HUES64 (cell line): ENCODE results near the gene FBXL20.

Experiments
- H3K27ac ChIP-seq: 2 replicates; pipeline ENCODE4 v1.7.0; 2013; ENCODE audit warnings: low read depth, low read length, inconsistent platforms
- H3K27me3 ChIP-seq: 2 replicates; pipeline ENCODE4 v1.6.1; 2013; ENCODE audit warnings: mild to moderate bottlenecking, low read length; ENCODE audit not compliant: insufficient read depth
- H3K36me3 ChIP-seq: 2 replicates; pipeline ENCODE4 v1.6.1; 2013; ENCODE audit warnings: mild to moderate bottlenecking, low read length; ENCODE audit not compliant: insufficient read depth
- H3K4me1 ChIP-seq: 2 replicates; pipeline ENCODE4 v1.6.1; 2013; ENCODE audit warnings: mild to moderate bottlenecking, low read length, moderate library complexity; ENCODE audit not compliant: insufficient read depth
- H3K4me3 ChIP-seq: 2 replicates; pipeline ENCODE4 v1.5.1; 2013; ENCODE audit warnings: mild to moderate bottlenecking, low read length, moderate library complexity
- H3K9ac ChIP-seq: 2 replicates; pipeline ENCODE4 v1.6.1; 2013; ENCODE audit warnings: mild to moderate bottlenecking, low read depth, low read length
- H3K9me3 ChIP-seq: 2 replicates; pipeline ENCODE4 v1.6.1; 2013; ENCODE audit warnings: low read depth, low read length; ENCODE audit not compliant: insufficient read depth
- WGBS: fragments of 150-250, 120-280 bp; methylation state at CpG from one replicate; pipeline ENCODE4 v1.1.7; 2013; ENCODE audit warnings: missing lambda C conversion rate; 5-methylcytosine and 5-hydroxymethylcytosine counted together

The FBXL20 gene

DNA sequence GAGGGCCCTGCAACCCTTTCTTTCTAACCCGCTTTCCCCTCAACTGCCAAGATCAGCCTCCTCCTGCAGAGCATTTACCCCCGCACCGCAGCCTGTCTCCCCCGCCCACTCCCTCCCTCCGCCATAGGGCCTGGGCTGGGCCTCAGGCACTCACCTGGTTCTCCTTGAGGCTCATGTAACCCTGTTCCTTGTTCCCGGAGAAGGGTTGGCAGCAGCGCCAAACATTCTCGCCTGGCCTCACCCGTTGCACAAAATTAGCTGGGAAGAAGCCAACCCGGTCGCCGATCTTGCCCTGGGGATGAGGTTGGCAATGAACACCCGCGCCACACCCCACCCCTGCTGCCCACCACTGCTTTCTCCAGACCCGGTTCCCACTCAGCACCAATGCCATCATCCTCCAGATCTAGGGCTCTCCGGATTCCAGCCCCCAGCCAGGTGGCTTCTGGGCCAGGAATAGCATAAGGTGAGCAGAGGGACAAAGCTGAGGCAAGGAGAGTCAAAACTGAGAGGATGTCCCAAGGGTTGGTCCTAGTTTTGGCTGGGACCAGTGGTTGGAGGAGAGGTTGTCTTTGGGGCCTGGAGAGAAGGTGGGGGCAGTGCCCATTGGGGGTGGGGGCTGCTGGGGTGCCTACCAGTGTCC is 188.5 kb downstream of the FBXL20 start:
- WGBS = 66% methylated on average over 16 of the region's 16 CpGs

DNA sequence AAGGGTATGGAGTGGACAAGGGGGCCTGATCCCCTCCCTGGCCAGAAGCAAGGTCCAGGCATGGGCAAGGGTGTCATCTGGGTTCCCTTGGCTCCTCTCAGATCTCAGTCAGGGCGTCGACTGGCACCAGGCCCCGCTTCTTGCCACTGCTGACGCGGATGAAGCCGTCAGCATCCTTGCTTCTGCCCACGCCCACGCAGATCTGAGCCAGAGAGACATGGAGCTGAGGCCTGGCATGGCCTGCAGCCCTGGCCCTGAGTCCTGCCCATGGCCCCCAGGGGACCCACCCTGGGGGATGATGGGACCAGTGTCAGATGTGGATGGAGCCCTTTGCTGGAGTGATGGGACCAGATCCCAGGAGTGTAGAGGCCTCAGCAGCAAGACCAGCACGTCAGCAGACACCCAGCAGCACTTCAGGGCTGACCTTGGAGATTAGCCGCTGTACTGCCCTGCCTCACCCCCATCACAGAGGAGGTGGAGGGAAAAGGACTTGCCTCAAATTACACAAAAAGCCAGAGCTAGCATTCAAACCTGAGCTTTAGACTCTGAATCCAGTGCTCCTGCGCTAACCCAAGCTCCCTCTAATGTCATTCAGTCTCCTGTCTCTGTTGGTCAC is 189.1 kb downstream of the FBXL20 start:
- H3K9me3 ChIP-seq = no peaks in the 10 kb centered on the region
- H3K27ac ChIP-seq = no peak overlapping the region
- H3K4me1 ChIP-seq = peaks cover 13% of the 10 kb centered on the region; the same call in 1 of the 2 replicates
- no peaks in the 10 kb centered on the region for H3K36me3 ChIP-seq
- H3K4me3 ChIP-seq = no peak overlapping the region
- 88% methylated on average over 11 of the region's 11 CpGs for WGBS
- peaks cover 23% of the 10 kb centered on the region for H3K27me3 ChIP-seq
- no peak overlapping the region for H3K9ac ChIP-seq

More for the DNA sequence above, 188.5 kb downstream of the FBXL20 start:
- Histone ChIP-seq H3K4me3 (no peak overlapping the region), H3K27ac (no peak overlapping the region), H3K27me3 (peaks cover 29% of the 10 kb centered on the region), H3K4me1 (peaks cover 13% of the 10 kb centered on the region; the same call in 1 of the 2 replicates), H3K36me3 (no peaks in the 10 kb centered on the region), H3K9ac (no peak overlapping the region), H3K9me3 (no peaks in the 10 kb centered on the region)

DNA sequence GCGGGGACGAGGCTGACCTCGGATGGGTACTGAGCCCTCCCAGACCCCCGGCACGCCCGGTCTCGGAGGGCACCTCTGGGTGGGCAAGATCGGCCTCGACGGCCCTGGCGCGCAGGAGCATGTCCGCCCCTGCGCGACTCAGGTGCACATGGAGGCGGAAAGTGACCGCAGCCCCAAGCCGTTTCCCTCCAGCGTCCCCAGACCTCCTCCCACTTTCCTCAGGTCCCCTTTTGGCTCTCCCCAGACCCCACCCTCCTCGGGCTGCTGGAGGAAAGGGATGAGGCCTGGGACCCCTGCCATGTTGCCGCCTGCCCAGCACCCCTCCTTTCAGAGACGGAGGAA is 191.4 kb downstream of the FBXL20 start:
- Histone ChIP-seq H3K27me3 (peaks cover 16% of the 10 kb centered on the region), H3K4me3 (peak overlapping the region; percentile 53), H3K36me3 (peaks cover 3% of the 10 kb centered on the region), H3K9me3 (no peaks in the 10 kb centered on the region), H3K9ac (peak overlapping the region; percentile 38; the same call in 1 of the 2 replicates), H3K27ac (no peak overlapping the region), H3K4me1 (peaks cover 13% of the 10 kb centered on the region; the same call in 1 of the 2 replicates)
- WGBS = 14% methylated on average over 22 of the region's 22 CpGs

DNA sequence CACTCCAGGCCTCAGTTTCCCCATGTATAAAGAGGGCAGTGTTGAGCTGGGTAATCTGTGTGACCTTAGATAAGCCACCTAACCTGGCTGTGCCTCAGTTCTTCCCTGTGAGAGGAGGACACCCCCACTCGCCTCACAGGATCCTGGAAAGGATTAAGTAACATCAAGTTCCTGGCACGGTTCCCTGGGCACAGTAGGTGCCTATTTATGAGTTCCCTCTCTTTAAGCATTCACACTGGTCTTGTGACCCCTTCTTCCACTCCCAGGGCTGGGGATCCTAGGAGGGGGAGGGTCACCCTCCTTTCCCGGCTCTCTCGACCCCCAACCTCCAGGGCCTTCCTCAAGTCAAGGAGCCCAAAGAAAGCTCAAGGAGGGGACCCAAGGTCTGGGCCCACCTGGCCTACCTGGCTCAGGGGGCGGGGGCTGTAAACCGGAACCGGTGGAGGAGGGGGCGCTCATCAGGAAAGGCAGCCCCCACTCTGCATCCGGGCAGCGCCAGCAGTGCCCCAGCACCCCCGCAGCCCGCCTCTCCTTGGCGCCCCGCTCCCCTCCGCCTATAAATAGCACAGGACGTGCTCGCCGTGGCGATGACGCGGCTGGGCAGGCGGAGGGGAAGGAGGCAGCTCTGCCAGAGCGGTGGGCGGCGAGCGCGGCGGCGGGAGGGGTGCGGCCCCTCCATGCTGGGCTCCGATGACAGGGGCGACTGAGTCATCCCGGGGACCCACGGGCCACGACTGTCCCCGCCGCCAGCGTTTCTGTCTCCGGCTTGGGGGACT is 191.9 kb downstream of the FBXL20 start:
- 9% methylated on average over 39 of the region's 39 CpGs for WGBS
- Histone ChIP-seq H3K4me1 (peaks cover 13% of the 10 kb centered on the region; the same call in 1 of the 2 replicates), H3K36me3 (peaks cover 8% of the 10 kb centered on the region), H3K27me3 (peaks cover 16% of the 10 kb centered on the region), H3K4me3 (peak overlapping the region; percentile 53), H3K9ac (peak overlapping the region; percentile 38; the same call in 1 of the 2 replicates), H3K9me3 (no peaks in the 10 kb centered on the region), H3K27ac (no peak overlapping the region)

DNA sequence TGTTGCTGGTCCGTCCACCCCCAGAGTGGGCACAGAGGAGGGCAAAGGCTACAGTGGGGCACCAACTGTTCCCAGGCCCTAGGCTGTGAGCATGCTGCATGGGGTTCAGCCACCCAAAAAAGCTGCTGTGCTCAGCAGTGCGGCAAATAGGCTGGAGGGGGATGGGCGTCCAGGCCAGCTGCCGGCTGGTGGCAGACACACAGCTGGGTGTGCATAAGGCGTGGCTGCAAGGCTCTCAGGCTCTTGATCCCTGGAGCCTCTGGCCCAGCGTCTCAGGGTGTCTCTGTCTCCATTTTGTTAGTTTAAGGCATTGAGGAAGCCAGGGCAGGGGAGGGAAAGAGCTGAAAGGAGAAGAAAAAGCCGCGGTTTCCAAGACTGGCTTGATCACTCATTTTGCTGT is 192.5 kb downstream of the FBXL20 start:
- peaks cover 14% of the 10 kb centered on the region for H3K36me3 ChIP-seq
- H3K27me3 ChIP-seq = peaks cover 16% of the 10 kb centered on the region
- H3K9ac ChIP-seq = no peak overlapping the region
- H3K4me3 ChIP-seq = no peak overlapping the region
- 57% methylated on average over 8 of the region's 8 CpGs for WGBS
- H3K9me3 ChIP-seq = no peaks in the 10 kb centered on the region
- H3K4me1 ChIP-seq = peaks cover 13% of the 10 kb centered on the region; the same call in 1 of the 2 replicates
- H3K27ac ChIP-seq = no peak overlapping the region

DNA sequence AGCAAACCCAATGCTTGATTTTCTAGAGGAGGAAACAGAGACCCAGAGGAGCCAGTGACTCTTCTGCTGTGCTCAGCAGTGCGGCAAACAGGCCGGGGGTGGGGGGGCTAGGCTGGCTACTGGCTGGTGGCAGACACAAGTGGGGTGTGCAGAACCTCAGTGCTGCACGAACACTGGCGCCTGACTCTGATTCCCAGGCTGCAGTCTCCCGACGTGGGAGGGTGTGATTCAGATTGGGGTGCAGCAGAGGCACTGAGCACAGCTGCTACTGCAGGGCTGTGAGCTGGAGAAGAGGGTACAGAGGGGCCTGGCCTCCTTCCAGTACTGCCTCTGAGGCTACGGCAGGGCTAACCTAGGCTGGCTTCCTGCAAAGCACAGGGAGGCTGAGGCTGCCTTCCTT is 193.3 kb downstream of the FBXL20 start:
- no peak overlapping the region for H3K4me3 ChIP-seq
- H3K4me1 ChIP-seq = peaks cover 13% of the 10 kb centered on the region; the same call in 1 of the 2 replicates
- peaks cover 16% of the 10 kb centered on the region for H3K27me3 ChIP-seq
- no peak overlapping the region for H3K9ac ChIP-seq
- no peaks in the 10 kb centered on the region for H3K9me3 ChIP-seq
- H3K27ac ChIP-seq = no peak overlapping the region
- 85% methylated on average over 7 of the region's 7 CpGs for WGBS
- H3K36me3 ChIP-seq = peaks cover 22% of the 10 kb centered on the region

DNA sequence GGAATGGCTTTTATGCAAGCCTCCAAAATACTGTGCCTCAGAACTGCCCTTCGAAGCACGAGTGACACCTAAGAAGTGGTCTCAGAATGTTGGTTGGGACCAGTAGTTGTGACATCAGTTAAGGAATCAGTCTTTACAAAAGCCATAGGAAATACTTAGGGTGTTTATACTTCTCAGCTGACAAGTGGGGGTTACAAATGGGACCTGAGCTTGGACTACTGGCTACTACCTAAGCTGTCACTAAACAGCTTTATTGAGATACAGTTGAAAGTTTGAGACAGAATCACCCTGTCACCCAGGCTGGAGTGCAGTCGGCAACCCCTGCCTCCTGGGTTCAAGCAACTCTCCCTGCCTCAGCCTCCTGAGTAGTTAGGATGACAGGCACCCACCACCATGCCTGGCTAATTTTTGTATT is 196.3 kb downstream of the FBXL20 start:
- H3K9me3 ChIP-seq = no peaks in the 10 kb centered on the region
- peaks cover 12% of the 10 kb centered on the region; the same call in 1 of the 2 replicates for H3K4me1 ChIP-seq
- H3K27me3 ChIP-seq = peaks cover 10% of the 10 kb centered on the region
- H3K9ac ChIP-seq = no peak overlapping the region
- H3K4me3 ChIP-seq = no peak overlapping the region
- H3K27ac ChIP-seq = no peak overlapping the region
- peaks cover 47% of the 10 kb centered on the region for H3K36me3 ChIP-seq
- 92% methylated on average over 3 of the region's 3 CpGs for WGBS

DNA sequence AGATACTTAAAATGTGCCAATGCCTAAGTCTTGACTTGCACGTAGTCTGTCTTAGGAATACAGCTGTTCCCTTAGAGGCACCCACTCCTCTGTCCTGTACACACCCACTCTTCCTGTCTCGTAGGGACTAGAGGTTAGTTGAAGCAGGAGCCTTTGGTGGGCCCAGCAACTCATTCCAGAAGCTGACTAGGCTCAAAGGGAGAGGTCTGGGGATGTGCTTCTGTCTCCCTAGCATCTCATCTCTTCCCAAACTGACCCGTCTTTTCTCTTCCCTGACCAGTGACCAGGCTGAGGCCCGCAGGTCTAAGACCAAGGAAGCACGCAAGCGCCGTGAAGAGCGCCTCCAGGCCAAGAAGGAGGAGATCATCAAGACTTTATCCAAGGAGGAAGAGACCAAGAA is 197.2 kb downstream of the FBXL20 start:
- Histone ChIP-seq H3K9me3 (no peaks in the 10 kb centered on the region), H3K9ac (no peak overlapping the region), H3K4me1 (peaks cover 12% of the 10 kb centered on the region; the same call in 1 of the 2 replicates), H3K4me3 (no peak overlapping the region), H3K36me3 (peaks cover 47% of the 10 kb centered on the region), H3K27ac (no peak overlapping the region), H3K27me3 (0 out of 2 replicates have a peak, but pooled peaks cover 1% of the 10 kb centered on the region)
- WGBS = 94% methylated on average over 8 of the region's 8 CpGs
